ENCODE results near the gene GNAQ.

The GNAQ gene

GRCh38 chr9:77997611-77998284 is 33.9 kb downstream of the GNAQ start:
- TF ChIP-seq CTCF (IDR thresholded peaks at IDR 0.05; ENCODE audit: insufficient read depth, low read length, missing control alignments): no peak
- no peak overlapping the region for H3K4me3 ChIP-seq (ENCODE audit: low read depth, low read length)
- CTCF ChIA-PET: interaction anchor here (1.5 kb wide), 1 partner anchor 24 kb away, joined by 3 read pairs; no protein-coding TSS in a partner anchor
- POLR2A ChIA-PET: no interaction called here
- no peak for DNase-seq (ENCODE audit: low read depth, low spot score)

GRCh38 chr9:77996696-77997095 is 34.9 kb downstream of the GNAQ start:
- no peak for TF ChIP-seq CTCF (IDR thresholded peaks at IDR 0.05; ENCODE audit: insufficient read depth, low read length, missing control alignments)
- DNase-seq (ENCODE audit: low read depth, low spot score): no peak
- CTCF ChIA-PET: interaction anchor here (1.1 to 2.0 kb wide), 3 partner anchors 20 to 38 kb away, joined by 3 to 6 read pairs (median 4); no protein-coding TSS in a partner anchor
- H3K4me3 ChIP-seq (ENCODE audit: low read depth, low read length): no peak overlapping the region
- POLR2A ChIA-PET: no interaction called here

DNA sequence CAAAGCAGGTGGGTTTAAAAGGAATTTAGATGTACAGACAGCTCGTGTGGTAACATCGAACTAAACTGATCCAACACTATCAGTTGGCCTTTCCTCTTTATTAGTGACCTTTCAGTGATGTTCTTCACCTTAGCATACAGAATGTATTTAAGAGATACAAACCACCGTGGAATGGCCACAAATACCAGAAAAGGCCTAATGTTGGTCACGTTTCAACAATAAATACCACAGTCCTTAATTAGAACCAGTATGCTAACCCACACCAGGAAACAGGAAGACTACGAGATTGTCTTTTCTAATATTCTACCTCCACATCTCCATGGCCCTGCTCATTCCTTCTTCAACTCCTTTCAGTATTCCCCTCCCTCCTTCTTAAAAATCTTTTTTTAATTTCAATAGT is 40.4 kb downstream of the GNAQ start:
- ChIA-PET POLR2A (no interaction called here), CTCF (interaction anchor here (1.0 kb wide), 1 partner anchor 15 kb away, joined by 3 read pairs; no protein-coding TSS in a partner anchor)
- no peak for DNase-seq (ENCODE audit: low read depth, low spot score)
- TF ChIP-seq CTCF (IDR thresholded peaks at IDR 0.05; ENCODE audit: insufficient read depth, low read length, missing control alignments): no peak
- no peak overlapping the region for H3K4me3 ChIP-seq (ENCODE audit: low read depth, low read length)

DNA sequence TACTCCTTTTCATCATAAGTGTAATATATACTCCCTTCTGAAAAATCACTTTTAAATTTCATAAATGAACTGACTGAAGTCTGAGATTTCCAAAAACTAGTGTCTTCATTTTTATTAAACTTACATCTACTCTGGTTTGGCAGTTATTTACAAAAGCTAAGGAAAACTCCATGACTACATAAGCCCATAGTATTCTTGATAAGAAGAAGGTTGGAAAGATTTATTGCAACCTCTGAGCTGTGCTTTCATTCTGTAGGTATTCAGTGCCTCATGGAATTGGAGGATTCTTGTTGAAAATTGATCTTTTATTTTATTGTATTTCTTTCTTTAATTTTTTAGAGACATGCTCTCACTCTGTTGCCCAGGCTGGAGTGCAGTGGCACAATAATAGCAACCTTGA is 41.7 kb downstream of the GNAQ start:
- POLR2A ChIA-PET: no interaction called here
- CTCF ChIA-PET: interaction anchor here (0.9 to 1.3 kb wide), 2 partner anchors 12 to 45 kb away, joined by 4 to 8 read pairs; no protein-coding TSS in a partner anchor
- no peak for TF ChIP-seq CTCF (IDR thresholded peaks at IDR 0.05; ENCODE audit: insufficient read depth, low read length, missing control alignments)
- no peak for DNase-seq (ENCODE audit: low read depth, low spot score)
- no peak overlapping the region for H3K4me3 ChIP-seq (ENCODE audit: low read depth, low read length)

GRCh38 chr9:77989458-77989857 is 42.2 kb downstream of the GNAQ start:
- CTCF ChIA-PET: interaction anchor here (1.3 kb wide), 1 partner anchor 46 kb away, joined by 8 read pairs; no protein-coding TSS in a partner anchor
- DNase-seq (ENCODE audit: low read depth, low spot score): no peak
- TF ChIP-seq CTCF (IDR thresholded peaks at IDR 0.05; ENCODE audit: insufficient read depth, low read length, missing control alignments): no peak
- H3K4me3 ChIP-seq (ENCODE audit: low read depth, low read length): no peak overlapping the region
- POLR2A ChIA-PET: no interaction called here

GRCh38 chr9:77988630-77989029 is 43.0 kb downstream of the GNAQ start:
- ChIA-PET POLR2A (no interaction called here), CTCF (interaction anchor here (1.3 kb wide), 1 partner anchor 11 kb away, joined by 3 read pairs; no protein-coding TSS in a partner anchor)
- no peak for TF ChIP-seq CTCF (IDR thresholded peaks at IDR 0.05; ENCODE audit: insufficient read depth, low read length, missing control alignments)
- H3K4me3 ChIP-seq (ENCODE audit: low read depth, low read length): no peak overlapping the region
- DNase-seq (ENCODE audit: low read depth, low spot score): no peak

Data from AG04449 (cell line).